Anterior cingulate cortex (tissue), 58 donors: ENCODE data around the gene HMGN4.
"Not testable (repeated sequence)": the region's sequence is repeated elsewhere in the genome, so short reads cannot be mapped to it uniquely, and the experiment has no call there.

Source experiments
- DNase-seq, 58 donors: peaks; one replicate each; lab custom pipeline; 2025; lab: John Stamatoyannopoulos, UW

The HMGN4 gene

GRCh38 chr6:26547363-26547762 lies 9.2 kb downstream of the HMGN4 start:
- not testable (repeated sequence) for DNase-seq

- peak in 4 of 58 donors; percentile 3 to 11 (median 6) for DNase-seq
Measured at GRCh38 chr6:26550250-26550993, 12.3 kb downstream of the HMGN4 start.

- DNase-seq, result no peak
Measured at GRCh38 chr6:26552205-26552604, 14.0 kb downstream of the HMGN4 start.

GRCh38 chr6:26552640-26553188 lies 14.5 kb downstream of the HMGN4 start:
- no peak for DNase-seq

GRCh38 chr6:26553264-26553634 lies 15.1 kb downstream of the HMGN4 start:
- peak in 56 of 58 donors; percentile 13 to 81 (median 60) for DNase-seq

GRCh38 chr6:26553635-26554446 lies 15.7 kb downstream of the HMGN4 start:
- DNase-seq, result peak in 46 of 58 donors; percentile 13 to 86 (median 46)

GRCh38 chr6:26554447-26554696 lies 16.2 kb downstream of the HMGN4 start:
- no peak for DNase-seq

GRCh38 chr6:26554697-26555504 lies 16.7 kb downstream of the HMGN4 start:
- DNase-seq, result peak in 24 of 58 donors; percentile 4 to 48 (median 16)

- no peak for DNase-seq
Measured at GRCh38 chr6:26555505-26556262, 17.5 kb downstream of the HMGN4 start.

GRCh38 chr6:26556263-26557070 lies 18.3 kb downstream of the HMGN4 start:
- peak in 15 of 58 donors; percentile 4 to 43 (median 16) for DNase-seq

- DNase-seq, result no peak
Measured at GRCh38 chr6:26561533-26562466, 23.6 kb downstream of the HMGN4 start.

- DNase-seq, result no peak
Measured at GRCh38 chr6:26563488-26563887, 25.3 kb downstream of the HMGN4 start.

- DNase-seq, result peak; percentile 40 to 98 (median 85)
Measured at GRCh38 chr6:26568601-26569432, 30.7 kb downstream of the HMGN4 start.

GRCh38 chr6:26569433-26569764 lies 31.2 kb downstream of the HMGN4 start:
- no peak for DNase-seq

- no peak for DNase-seq
Measured at GRCh38 chr6:26570027-26570809, 32.1 kb downstream of the HMGN4 start.

GRCh38 chr6:26571592-26572296 lies 33.6 kb downstream of the HMGN4 start:
- peak in 36 of 58 donors; percentile 14 to 76 (median 41) for DNase-seq
